HS-5 (cell line): Measurements from ENCODE around the gene HIF1A.
"Not testable (repeated sequence)": the region's sequence is repeated elsewhere in the genome, so short reads cannot be mapped to it uniquely, and the experiment has no call there.

Experiments
- DNase-seq: peaks from one replicate; pipeline ENCODE4 v3.0.0-alpha.2; 2012; ENCODE audit warnings: low read depth

Gene HIF1A

GRCh38 chr14:61708693-61709092 lies 13.4 kb downstream of the HIF1A start:
- not testable (repeated sequence) for DNase-seq

- DNase-seq: no peak
These were observed 15.8 kb downstream of the HIF1A start for GRCh38 chr14:61710853-61711817.

DNA sequence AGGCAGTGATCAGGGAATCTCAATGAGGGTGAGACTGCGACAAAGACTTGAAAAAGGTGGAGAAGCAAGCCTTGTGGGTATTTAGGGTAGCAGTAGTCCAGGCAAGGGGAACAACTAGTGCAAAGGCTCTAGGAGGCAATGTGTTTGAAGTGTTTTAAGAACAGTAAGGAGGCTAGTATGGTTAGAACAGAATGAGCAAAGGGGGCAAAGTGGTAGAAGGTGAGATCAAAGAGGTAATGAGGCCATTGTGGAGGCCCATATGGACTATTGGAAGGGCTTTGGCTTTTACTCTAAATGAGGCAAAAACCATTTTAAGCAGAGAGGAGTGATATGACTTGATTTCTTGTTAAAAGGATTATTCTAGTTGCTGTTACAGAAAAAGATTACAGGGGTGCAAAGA lies 16.8 kb downstream of the HIF1A start:
- DNase-seq: no peak

GRCh38 chr14:61713724-61714437 lies 18.6 kb downstream of the HIF1A start:
- no peak for DNase-seq

DNA sequence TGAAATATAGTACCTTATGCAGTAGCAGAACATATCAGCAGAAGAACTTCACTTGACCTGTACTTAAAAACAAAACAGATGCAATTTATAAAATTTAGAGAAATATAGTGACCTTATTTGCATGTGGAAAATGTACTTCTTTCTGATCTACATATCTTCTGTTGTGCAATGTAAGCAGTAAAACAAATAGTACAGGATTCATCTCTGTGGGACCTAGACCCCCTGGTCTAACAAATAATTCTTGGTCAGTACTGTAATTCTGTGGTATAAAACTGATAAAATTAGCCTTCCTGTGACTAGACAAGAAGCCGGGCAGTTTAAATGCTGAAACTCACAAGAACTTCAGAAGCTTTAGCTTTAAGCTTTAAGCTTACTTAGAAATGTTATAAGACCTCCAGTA lies 21.6 kb downstream of the HIF1A start:
- no peak for DNase-seq

GRCh38 chr14:61718039-61718438 lies 22.7 kb downstream of the HIF1A start:
- DNase-seq: no peak

- DNase-seq: no peak
These were observed 24.3 kb downstream of the HIF1A start for GRCh38 chr14:61719344-61720293.

DNA sequence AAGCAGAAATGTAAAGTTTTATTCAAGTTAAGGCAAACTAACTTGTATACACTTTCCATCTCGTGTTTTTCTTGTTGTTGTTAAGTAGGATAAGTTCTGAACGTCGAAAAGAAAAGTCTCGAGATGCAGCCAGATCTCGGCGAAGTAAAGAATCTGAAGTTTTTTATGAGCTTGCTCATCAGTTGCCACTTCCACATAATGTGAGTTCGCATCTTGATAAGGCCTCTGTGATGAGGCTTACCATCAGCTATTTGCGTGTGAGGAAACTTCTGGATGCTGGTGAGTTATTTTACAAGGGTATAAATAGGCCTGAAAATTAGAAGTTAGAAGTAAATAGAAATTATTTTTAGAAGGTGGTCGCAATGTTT lies 25.0 kb downstream of the HIF1A start:
- DNase-seq: no peak

GRCh38 chr14:61720741-61721140 lies 25.4 kb downstream of the HIF1A start:
- no peak for DNase-seq

DNA sequence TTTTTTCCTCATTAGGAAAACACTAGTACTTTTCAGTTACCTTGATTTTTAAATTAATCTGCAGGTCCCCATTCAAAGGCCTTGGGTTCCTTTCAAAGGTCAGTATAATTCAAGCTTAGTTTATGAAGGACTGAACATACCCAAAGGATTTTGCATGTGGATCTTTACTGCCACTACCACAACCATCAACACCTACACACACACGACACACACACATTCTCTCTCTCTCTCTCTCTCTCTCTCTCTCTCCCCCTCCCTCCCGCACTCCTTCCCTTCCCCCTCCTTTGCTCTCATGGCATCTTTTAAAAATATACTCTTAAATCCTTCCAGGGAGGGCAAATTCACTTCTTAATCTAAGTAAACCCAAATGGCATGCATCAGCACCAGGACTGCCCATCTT lies 28.8 kb downstream of the HIF1A start:
- DNase-seq: no peak

DNA sequence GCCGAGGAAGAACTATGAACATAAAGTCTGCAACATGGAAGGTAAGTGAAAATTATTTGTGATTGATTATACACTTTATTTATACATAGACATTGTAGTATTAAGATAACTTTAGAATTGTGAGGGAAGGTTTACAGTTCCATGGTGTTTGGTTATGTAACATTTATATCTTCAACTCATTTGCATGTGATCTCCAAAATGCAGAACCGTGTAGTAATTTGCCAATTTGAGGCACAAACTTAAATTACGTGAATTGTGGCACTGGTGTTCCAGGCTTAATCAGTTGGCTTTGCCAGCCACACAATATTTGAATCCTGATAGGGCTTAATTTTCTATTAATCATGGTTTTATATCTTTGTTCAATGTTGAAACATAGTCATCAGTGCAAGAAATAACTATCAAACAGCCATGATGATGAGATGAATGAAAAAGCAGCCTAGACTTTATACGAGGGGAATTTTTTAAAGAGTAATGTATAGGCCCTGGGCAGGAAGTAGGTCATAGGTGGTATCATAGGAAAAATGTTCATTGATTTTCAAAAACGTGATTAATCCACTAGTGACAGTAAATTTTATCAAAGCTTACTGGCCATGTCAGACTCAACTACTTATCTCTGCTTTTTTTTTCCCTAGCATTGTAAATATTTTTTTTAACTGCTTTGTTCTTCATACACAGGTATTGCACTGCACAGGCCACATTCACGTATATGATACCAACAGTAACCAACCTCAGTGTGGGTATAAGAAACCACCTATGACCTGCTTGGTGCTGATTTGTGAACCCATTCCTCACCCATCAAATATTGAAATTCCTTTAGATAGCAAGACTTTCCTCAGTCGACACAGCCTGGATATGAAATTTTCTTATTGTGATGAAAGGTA lies 31.7 kb downstream of the HIF1A start:
- no peak for DNase-seq

GRCh38 chr14:61730756-61731373 lies 35.6 kb downstream of the HIF1A start:
- no peak for DNase-seq

DNA sequence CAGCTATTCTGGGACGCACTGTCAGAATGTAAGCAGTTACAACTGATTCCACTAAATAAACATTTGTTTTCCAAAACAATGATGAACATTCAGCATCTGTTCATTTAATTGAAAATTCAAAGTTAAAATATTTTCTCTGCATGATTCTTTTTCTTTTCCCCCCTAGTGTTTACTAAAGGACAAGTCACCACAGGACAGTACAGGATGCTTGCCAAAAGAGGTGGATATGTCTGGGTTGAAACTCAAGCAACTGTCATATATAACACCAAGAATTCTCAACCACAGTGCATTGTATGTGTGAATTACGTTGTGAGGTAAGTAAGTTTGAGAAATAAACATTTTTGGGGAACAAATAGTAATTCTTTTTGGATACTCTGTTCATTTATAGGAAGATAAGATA lies 38.7 kb downstream of the HIF1A start:
- no peak for DNase-seq

GRCh38 chr14:61736751-61737150 lies 41.4 kb downstream of the HIF1A start:
- DNase-seq: no peak

- DNase-seq: no peak
These were observed 42.6 kb downstream of the HIF1A start for GRCh38 chr14:61737915-61738314.

GRCh38 chr14:61739133-61739532 lies 43.8 kb downstream of the HIF1A start:
- no peak for DNase-seq

DNA sequence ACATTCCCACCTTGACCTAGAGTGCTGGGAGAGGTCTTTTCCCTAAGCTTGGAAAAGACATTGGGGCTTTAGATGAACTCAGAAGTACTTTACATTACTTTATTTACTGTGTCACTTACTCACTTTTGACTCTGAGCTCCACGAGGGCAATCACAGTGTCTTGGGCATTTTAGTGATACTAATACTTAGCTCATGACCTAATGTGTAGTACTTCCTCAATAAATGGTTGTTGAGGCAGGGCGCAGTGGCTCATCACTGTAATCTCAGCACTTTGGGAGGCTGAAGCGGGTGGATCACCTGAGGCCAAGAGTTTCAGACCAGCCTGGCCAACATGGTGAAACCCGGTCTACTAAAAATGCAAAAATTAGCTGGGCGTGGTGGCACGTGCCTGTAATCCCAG lies 47.1 kb downstream of the HIF1A start:
- no peak for DNase-seq

- DNase-seq: no peak
These were observed 48.9 kb downstream of the HIF1A start for GRCh38 chr14:61744238-61744637.

DNA sequence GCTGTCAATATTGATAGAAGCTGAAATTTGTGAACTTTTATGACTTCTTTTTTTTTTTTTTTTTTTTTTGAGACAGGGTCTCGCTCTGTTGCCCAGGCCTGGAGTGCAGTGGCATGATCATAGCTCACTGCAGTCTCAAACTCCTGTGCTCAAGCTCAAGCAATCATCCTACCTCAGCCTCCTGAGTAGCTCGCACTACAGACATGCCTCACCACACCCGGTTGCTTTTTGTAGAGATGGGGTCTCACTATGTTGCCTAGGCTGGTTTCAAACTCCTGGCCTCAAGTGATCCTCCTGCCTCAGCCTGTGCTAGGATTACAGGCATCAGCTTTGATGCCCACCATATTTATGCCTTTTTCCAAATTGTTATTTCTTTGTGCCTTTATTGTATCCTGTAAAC lies 51.0 kb downstream of the HIF1A start:
- DNase-seq: not testable (repeated sequence)

DNA sequence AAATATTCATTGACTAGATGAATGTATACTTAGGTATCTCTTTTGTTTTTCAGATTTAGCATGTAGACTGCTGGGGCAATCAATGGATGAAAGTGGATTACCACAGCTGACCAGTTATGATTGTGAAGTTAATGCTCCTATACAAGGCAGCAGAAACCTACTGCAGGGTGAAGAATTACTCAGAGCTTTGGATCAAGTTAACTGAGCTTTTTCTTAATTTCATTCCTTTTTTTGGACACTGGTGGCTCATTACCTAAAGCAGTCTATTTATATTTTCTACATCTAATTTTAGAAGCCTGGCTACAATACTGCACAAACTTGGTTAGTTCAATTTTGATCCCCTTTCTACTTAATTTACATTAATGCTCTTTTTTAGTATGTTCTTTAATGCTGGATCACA lies 51.6 kb downstream of the HIF1A start:
- DNase-seq: no peak

DNA sequence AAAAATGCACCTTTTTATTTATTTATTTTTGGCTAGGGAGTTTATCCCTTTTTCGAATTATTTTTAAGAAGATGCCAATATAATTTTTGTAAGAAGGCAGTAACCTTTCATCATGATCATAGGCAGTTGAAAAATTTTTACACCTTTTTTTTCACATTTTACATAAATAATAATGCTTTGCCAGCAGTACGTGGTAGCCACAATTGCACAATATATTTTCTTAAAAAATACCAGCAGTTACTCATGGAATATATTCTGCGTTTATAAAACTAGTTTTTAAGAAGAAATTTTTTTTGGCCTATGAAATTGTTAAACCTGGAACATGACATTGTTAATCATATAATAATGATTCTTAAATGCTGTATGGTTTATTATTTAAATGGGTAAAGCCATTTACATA lies 52.0 kb downstream of the HIF1A start:
- no peak for DNase-seq
